Right atrium auricular region (tissue), 2 donors: ENCODE results near the gene NDST1. TPM values are rescaled to one million over a fixed set of nuclear protein-coding genes. Genes with fewer than 3 reads are reported as not detected.

Experiments
- DNase-seq: peaks from one replicate; pipeline ENCODE4 v3.0.0-alpha.2; 2019; ENCODE audit warnings: low spot score
- H3K27ac ChIP-seq, 2 donors: fragments of 200-600 bp; sonication (generic); 1 replicate in 1 of 2; 2 replicates in 1 of 2; pipeline ENCODE4 v1.5.1; 2016 to 2019
- H3K27me3 ChIP-seq, 2 donors: fragments of 200-600 bp; sonication (generic); one replicate each; pipeline versions ENCODE4 v1.5.1 to v1.6.0; 2017 to 2019
- H3K36me3 ChIP-seq: fragments of 200-600 bp; sonication (generic); one replicate; pipeline ENCODE4 v1.5.1; 2016
- H3K4me1 ChIP-seq, 2 donors: fragments of 200-600 bp; sonication (generic); one replicate each; pipeline versions ENCODE4 v1.5.1 to v1.6.0; 2017 to 2019
- H3K4me3 ChIP-seq, 2 donors: fragments of 200-600 bp; sonication (generic); 1 replicate in 1 of 2; 2 replicates in 1 of 2; pipeline ENCODE4 v1.5.1; 2017 to 2019; ENCODE audit warnings: mild to moderate bottlenecking in 1 of 2, moderate library complexity in 1 of 2
- H3K9me3 ChIP-seq, 2 donors: fragments of 200-600 bp; sonication (generic); one replicate each; pipeline ENCODE4 v1.5.1; 2019
- CTCF ChIP-seq, 2 donors: fragments of 200-600 bp; sonication (generic); IDR thresholded peaks; one replicate each; pipeline ENCODE4 v1.5.1; 2019; ENCODE audit warnings: antibody characterized with exemption in 2 of 2
- total RNA-seq, 2 donors: library from RNA; depleted of rRNA; stranded (reverse); fragments of >200 nt; gene quantifications; one replicate each; pipeline ENCODE4 v1.1.0, GENCODE V29; 2016

The NDST1 gene
- total RNA-seq, 2 donors from 2014 or later = 81.4 to 91.8 TPM

GRCh38 chr5:150584556-150585335, 76.8 kb downstream of the NDST1 start:
- H3K27ac ChIP-seq = no peak overlapping the region
- TF ChIP-seq CTCF (IDR thresholded peaks at IDR 0.05) = no peak
- DNase-seq = no peak

GRCh38 chr5:150585781-150586341, 77.9 kb downstream of the NDST1 start:
- peak overlapping the region in 1 of 2 donors; percentile 1 for H3K4me3 ChIP-seq
- no peak for DNase-seq
- H3K27me3 ChIP-seq = no peaks in the 10 kb centered on the region
- H3K9me3 ChIP-seq = no peaks in the 10 kb centered on the region
- TF ChIP-seq CTCF (IDR thresholded peaks at IDR 0.05) = no peak
- peak overlapping the region; percentile 29 to 33 for H3K27ac ChIP-seq
- H3K4me1 ChIP-seq = peaks cover 0 to 25% of the 10 kb centered on the region in 2 donors
- no peaks in the 10 kb centered on the region for H3K36me3 ChIP-seq

More at GRCh38 chr5:150584556-150585335, 76.8 kb downstream of the NDST1 start:
- Histone ChIP-seq H3K4me1 (peaks cover 0 to 14% of the 10 kb centered on the region in 2 donors), H3K36me3 (no peaks in the 10 kb centered on the region), H3K27me3 (no peaks in the 10 kb centered on the region), H3K9me3 (no peaks in the 10 kb centered on the region), H3K4me3 (no peak overlapping the region)

GRCh38 chr5:150587016-150587415, 79.1 kb downstream of the NDST1 start:
- Histone ChIP-seq H3K27ac (no peak overlapping the region), H3K27me3 (no peaks in the 10 kb centered on the region), H3K9me3 (no peaks in the 10 kb centered on the region), H3K4me1 (peaks cover 0 to 35% of the 10 kb centered on the region in 2 donors), H3K4me3 (no peak overlapping the region), H3K36me3 (no peaks in the 10 kb centered on the region)
- TF ChIP-seq CTCF (IDR thresholded peaks at IDR 0.05) = no peak
- DNase-seq = no peak

- no peaks in the 10 kb centered on the region for H3K9me3 ChIP-seq
- no peaks in the 10 kb centered on the region for H3K27me3 ChIP-seq
- no peak for DNase-seq
- H3K4me1 ChIP-seq = peaks cover 0 to 38% of the 10 kb centered on the region in 2 donors
- no peaks in the 10 kb centered on the region for H3K36me3 ChIP-seq
- no peak overlapping the region for H3K27ac ChIP-seq
- H3K4me3 ChIP-seq = no peak overlapping the region
- TF ChIP-seq CTCF (IDR thresholded peaks at IDR 0.05) = no peak
Observed at GRCh38 chr5:150587856-150588595, 80.1 kb downstream of the NDST1 start.

GRCh38 chr5:150588596-150588890, 80.6 kb downstream of the NDST1 start:
- Histone ChIP-seq H3K9me3 (no peaks in the 10 kb centered on the region), H3K27ac (no peak overlapping the region), H3K27me3 (no peaks in the 10 kb centered on the region), H3K4me3 (no peak overlapping the region), H3K4me1 (peaks cover 0 to 43% of the 10 kb centered on the region in 2 donors), H3K36me3 (no peaks in the 10 kb centered on the region)
- no peak for TF ChIP-seq CTCF (IDR thresholded peaks at IDR 0.05)
- no peak for DNase-seq
